Stimulated activated CD4-positive, alpha-beta T cell treated with anti-CD3 and anti-CD28 coated beads, Interleukin-2, amount 100 ng/mL, for 4 hours (primary cell): ENCODE data around the gene ZNF557.
"Not testable (repeated sequence)": the region's sequence is repeated elsewhere in the genome, so short reads cannot be mapped to it uniquely, and the experiment has no call there.

Experiments
- DNase-seq: peaks from one replicate; pipeline ENCODE4 v3.0.0-alpha.2; 2020; ENCODE audit warnings: low read depth

Gene ZNF557

DNA sequence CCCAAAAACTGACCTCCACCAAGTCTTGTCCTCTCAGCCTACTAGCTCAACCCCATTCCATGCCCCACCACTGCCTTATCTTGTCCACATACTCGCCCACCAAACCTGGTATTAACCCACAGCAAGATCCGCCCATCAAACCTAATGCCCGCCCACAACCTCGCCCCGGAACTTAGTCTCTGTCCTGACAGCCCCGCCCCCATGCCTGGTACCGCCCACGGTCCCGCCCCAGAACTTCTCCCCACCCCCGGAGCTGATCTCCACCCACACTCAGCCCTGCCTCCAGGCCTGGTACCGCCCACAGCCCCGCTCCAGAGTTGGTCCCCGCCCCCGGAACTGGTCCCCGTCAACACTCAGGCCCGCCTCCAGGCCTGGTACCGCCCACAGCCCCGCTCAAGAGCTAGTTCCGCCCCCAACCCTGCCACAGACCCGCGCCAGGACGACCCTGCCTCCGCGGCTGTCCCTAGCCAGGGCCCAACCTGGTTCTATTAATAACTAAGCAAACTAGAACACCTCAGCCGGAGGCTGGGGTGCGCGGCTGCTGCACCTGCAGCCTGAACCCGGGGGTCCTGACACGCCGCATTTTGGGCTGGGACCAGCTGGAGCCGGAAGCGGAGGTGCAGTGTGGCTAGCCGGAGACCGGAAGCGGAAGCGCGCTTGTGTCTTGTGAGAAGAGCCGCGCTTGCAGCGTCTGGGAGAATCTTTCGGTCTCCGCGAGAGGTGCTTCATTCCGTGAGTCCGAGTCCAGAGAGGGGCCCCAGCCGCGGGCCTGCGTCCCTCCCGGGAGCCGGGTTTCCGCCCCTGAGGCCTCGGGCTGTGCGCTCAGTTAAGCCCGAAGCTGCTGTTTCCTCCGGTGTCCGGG lies at the start of gene ZNF557:
Gene ZNF557 (plus strand): TSS at position 662 of the 862 bp plus-strand sequence. CDS start 5,372 bp downstream, outside the sequence.
- DNase-seq, result peak; percentile 99

GRCh38 chr19:7021331-7021730 lies 48.2 kb upstream of the ZNF557 start, which contains the start of gene MBD3L2B:
Gene MBD3L2B (minus strand): TSS chr19:7021431. CDS start chr19:7021397, 34 bp downstream.
- not testable (repeated sequence) for DNase-seq

- DNase-seq, result not testable (repeated sequence)
Observed at GRCh38 chr19:7028790-7029189, 40.7 kb upstream of the ZNF557 start.

- DNase-seq, result not testable (repeated sequence)
Observed at GRCh38 chr19:7030278-7030677, 39.2 kb upstream of the ZNF557 start, which contains the start of gene MBD3L5. Gene MBD3L5 (plus strand): TSS chr19:7030578. CDS start chr19:7030612, 34 bp downstream.

DNA sequence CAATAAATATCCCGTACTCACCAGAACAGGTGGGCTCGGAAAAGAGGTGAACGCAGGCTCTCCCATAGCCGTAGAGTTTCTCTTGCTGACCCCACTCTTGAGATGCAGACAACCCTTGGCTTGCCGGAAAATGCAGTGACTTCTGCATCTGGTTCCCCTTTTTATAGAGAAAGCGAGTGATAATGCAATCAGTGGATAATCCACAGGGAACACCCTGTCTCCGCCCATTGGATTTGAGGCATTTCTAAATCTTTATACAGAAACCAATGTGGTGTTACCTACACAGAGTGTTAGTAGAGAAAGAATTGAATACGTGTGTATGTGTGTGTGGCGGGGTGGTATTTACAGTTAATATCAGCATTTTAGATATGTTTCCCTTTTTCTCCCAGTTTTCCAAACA lies 29.4 kb upstream of the ZNF557 start, which contains the start of gene MBD3L4:
Gene MBD3L4 (minus strand): TSS at position 101 of the 400 bp plus-strand sequence. CDS start 35 bp downstream, at position 66.
- not testable (repeated sequence) for DNase-seq

- DNase-seq, result not testable (repeated sequence)
Observed at GRCh38 chr19:7041563-7041962, 27.9 kb upstream of the ZNF557 start.

GRCh38 chr19:7049021-7049420 lies 20.5 kb upstream of the ZNF557 start, which contains the start of gene MBD3L2:
Gene MBD3L2 (plus strand): TSS chr19:7049321. CDS start chr19:7049374, 53 bp downstream.
- DNase-seq, result not testable (repeated sequence)

- not testable (repeated sequence) for DNase-seq
Observed at GRCh38 chr19:7051421-7051820, 18.1 kb upstream of the ZNF557 start.

DNA sequence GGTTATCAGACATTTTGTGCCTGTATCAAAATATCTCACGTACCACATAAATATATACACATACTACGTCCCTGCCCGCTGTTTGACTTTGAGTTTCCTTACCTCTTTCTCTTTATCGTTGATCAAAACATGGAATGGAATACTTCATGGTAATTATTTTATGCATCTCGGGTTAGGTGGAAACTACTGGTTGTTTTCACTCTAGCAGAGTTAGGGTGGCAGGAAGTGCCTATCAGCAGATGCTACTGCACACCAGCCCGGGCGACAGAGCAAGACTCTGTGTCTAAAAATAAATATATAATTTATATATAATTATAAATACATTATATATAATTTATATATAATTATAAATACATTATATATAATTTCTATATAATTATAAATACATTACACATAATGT lies 16.6 kb upstream of the ZNF557 start:
- not testable (repeated sequence) for DNase-seq

GRCh38 chr19:7054635-7055368 lies 14.7 kb upstream of the ZNF557 start:
- DNase-seq, result not testable (repeated sequence)

- not testable (repeated sequence) for DNase-seq
Observed at GRCh38 chr19:7055679-7056078, 13.8 kb upstream of the ZNF557 start.

- DNase-seq, result not testable (repeated sequence)
Observed at GRCh38 chr19:7056371-7056770, 13.1 kb upstream of the ZNF557 start.

- DNase-seq, result not testable (repeated sequence)
Observed at GRCh38 chr19:7058576-7058975, 10.9 kb upstream of the ZNF557 start, which contains the start of gene MBD3L3. Gene MBD3L3 (minus strand): TSS chr19:7058676. CDS start chr19:7058605, 71 bp downstream.

GRCh38 chr19:7059977-7060376 lies 9.5 kb upstream of the ZNF557 start:
- not testable (repeated sequence) for DNase-seq

DNA sequence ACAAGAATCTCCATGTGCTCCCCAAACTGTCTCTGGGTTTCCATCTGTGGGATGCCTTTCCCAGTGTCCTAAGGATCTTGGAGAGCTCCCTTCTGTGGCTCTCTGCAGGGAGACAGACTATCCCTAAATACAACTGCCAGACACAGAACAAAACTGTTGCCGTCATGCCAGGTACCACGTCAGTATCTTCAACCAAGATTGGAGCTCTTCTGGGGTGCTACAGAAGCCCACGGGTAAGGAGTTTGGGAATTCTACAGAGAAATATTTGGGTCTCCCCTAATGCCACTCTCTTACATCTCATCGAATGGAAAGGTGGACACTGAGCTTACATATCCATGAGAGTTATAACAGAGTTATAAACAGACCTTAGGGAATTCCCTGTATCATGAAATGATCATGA lies 6.2 kb upstream of the ZNF557 start:
- DNase-seq, result no peak

GRCh38 chr19:7063764-7064418 lies 5.6 kb upstream of the ZNF557 start:
- no peak for DNase-seq

GRCh38 chr19:7067122-7067521 lies 2.4 kb upstream of the ZNF557 start:
- DNase-seq, result not testable (repeated sequence)

GRCh38 chr19:7067716-7068115 lies 1.8 kb upstream of the ZNF557 start:
- DNase-seq, result no peak

DNA sequence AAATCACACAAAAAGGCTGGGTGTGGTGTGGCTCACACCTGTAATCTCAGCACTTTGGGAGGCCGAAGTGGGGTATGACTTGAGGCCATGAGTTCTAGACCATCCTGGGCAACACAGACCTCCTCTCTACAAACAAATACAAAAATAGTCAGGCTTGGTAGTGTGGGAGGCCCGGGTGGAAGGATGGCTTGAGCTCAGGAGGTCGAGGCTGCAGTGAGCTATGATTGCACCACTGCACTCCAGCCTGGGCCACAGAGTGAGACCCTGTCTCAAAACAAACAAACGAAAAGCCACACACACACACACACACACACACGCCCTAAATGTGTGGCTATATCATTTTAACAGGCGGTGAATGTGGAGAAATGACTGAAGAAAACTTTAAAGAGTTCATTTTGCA lies 904 bp upstream of the ZNF557 start:
- no peak for DNase-seq

GRCh38 chr19:7069904-7070226 lies 362 bp downstream of the ZNF557 start:
- DNase-seq, result no peak

- no peak for DNase-seq
Observed at GRCh38 chr19:7072541-7072940, 3.0 kb downstream of the ZNF557 start.
